ENCODE data around the gene WIPF1. TPM values are rescaled to one million over a fixed set of nuclear protein-coding genes. Genes with fewer than 3 reads are reported as not detected.
A peak's percentile ranks its signal among the peaks of the same experiment; 100 is the strongest.

WIPF1 gene
- total RNA-seq, 2 donors from 2014 or later: 368 to 424 TPM

- peaks cover 9% of the 10 kb centered on the region for H3K36me3 Mint-ChIP-seq (ENCODE audit: low read depth)
- DNase-seq (no peak), ATAC-seq (no peak)
- H3K4me3 Mint-ChIP-seq: peak overlapping the region; percentile 80
- H3K9me3 ChIP-seq (ENCODE audit: control insufficient read depth, low read length, poor library complexity, severe bottlenecking): no peaks in the 10 kb centered on the region
- H3K27me3 Mint-ChIP-seq: no peaks in the 10 kb centered on the region
- H3K27ac Mint-ChIP-seq: peak overlapping the region; percentile 93
- peaks cover 58% of the 10 kb centered on the region for H3K4me1 Mint-ChIP-seq
These were observed 9.1 kb downstream of the WIPF1 start for GRCh38 chr2:174588463-174588862.

- no peaks in the 10 kb centered on the region for H3K27me3 Mint-ChIP-seq
- H3K4me1 Mint-ChIP-seq: peaks cover 58% of the 10 kb centered on the region
- H3K4me3 Mint-ChIP-seq: peak overlapping the region; percentile 80
These were observed 10.0 kb downstream of the WIPF1 start for GRCh38 chr2:174587579-174587978.

GRCh38 chr2:174586418-174587295, 10.9 kb downstream of the WIPF1 start:
- DNase-seq (no peak), ATAC-seq (no peak)
- Mint-ChIP-seq H3K27me3 (no peaks in the 10 kb centered on the region), H3K4me1 (peaks cover 56% of the 10 kb centered on the region), H3K36me3 (ENCODE audit: low read depth) (peaks cover 7% of the 10 kb centered on the region), H3K27ac (peak overlapping the region; percentile 93), H3K4me3 (peak overlapping the region; percentile 49)
- H3K9me3 ChIP-seq (ENCODE audit: control insufficient read depth, low read length, poor library complexity, severe bottlenecking): no peaks in the 10 kb centered on the region

More at GRCh38 chr2:174587579-174587978, 10.0 kb downstream of the WIPF1 start:
- ATAC-seq: no peak
- no peaks in the 10 kb centered on the region for H3K9me3 ChIP-seq (ENCODE audit: control insufficient read depth, low read length, poor library complexity, severe bottlenecking)
- Mint-ChIP-seq H3K36me3 (ENCODE audit: low read depth) (peaks cover 9% of the 10 kb centered on the region), H3K27ac (peak overlapping the region; percentile 93)
- DNase-seq: no peak

GRCh38 chr2:174585657-174586252, 11.8 kb downstream of the WIPF1 start:
- no peak overlapping the region for H3K4me3 Mint-ChIP-seq
- no peak for ATAC-seq
- no peaks in the 10 kb centered on the region for H3K9me3 ChIP-seq (ENCODE audit: control insufficient read depth, low read length, poor library complexity, severe bottlenecking)
- peak overlapping the region; percentile 93 for H3K27ac Mint-ChIP-seq
- peaks cover 54% of the 10 kb centered on the region for H3K4me1 Mint-ChIP-seq
- no peaks in the 10 kb centered on the region for H3K27me3 Mint-ChIP-seq
- H3K36me3 Mint-ChIP-seq (ENCODE audit: low read depth): peaks cover 10% of the 10 kb centered on the region
- DNase-seq: no peak

GRCh38 chr2:174585146-174585545, 12.5 kb downstream of the WIPF1 start:
- H3K27ac Mint-ChIP-seq: peak overlapping the region; percentile 95
- ATAC-seq (no peak), DNase-seq (no peak)
- H3K36me3 Mint-ChIP-seq (ENCODE audit: low read depth): peaks cover 12% of the 10 kb centered on the region
- H3K9me3 ChIP-seq (ENCODE audit: control insufficient read depth, low read length, poor library complexity, severe bottlenecking): no peaks in the 10 kb centered on the region
- H3K4me1 Mint-ChIP-seq: peaks cover 56% of the 10 kb centered on the region
- H3K27me3 Mint-ChIP-seq: no peaks in the 10 kb centered on the region
- H3K4me3 Mint-ChIP-seq: peak overlapping the region; percentile 74

- H3K36me3 Mint-ChIP-seq (ENCODE audit: low read depth): peaks cover 11% of the 10 kb centered on the region
- peak overlapping the region; percentile 56 for H3K4me3 Mint-ChIP-seq
- peaks cover 34% of the 10 kb centered on the region for H3K4me1 Mint-ChIP-seq
These were observed 16.1 kb downstream of the WIPF1 start for GRCh38 chr2:174581491-174581890.

GRCh38 chr2:174580951-174581350, 16.7 kb downstream of the WIPF1 start:
- peaks cover 11% of the 10 kb centered on the region for H3K36me3 Mint-ChIP-seq (ENCODE audit: low read depth)
- H3K4me3 Mint-ChIP-seq: no peak overlapping the region
- no peak for ATAC-seq
- H3K9me3 ChIP-seq (ENCODE audit: control insufficient read depth, low read length, poor library complexity, severe bottlenecking): no peaks in the 10 kb centered on the region
- H3K27me3 Mint-ChIP-seq: no peaks in the 10 kb centered on the region
- H3K27ac Mint-ChIP-seq: peak overlapping the region; percentile 95
- no peak for DNase-seq
- peaks cover 30% of the 10 kb centered on the region for H3K4me1 Mint-ChIP-seq

More at GRCh38 chr2:174581491-174581890, 16.1 kb downstream of the WIPF1 start:
- H3K27me3 Mint-ChIP-seq: no peaks in the 10 kb centered on the region
- ATAC-seq (no peak), DNase-seq (no peak)
- no peaks in the 10 kb centered on the region for H3K9me3 ChIP-seq (ENCODE audit: control insufficient read depth, low read length, poor library complexity, severe bottlenecking)
- peak overlapping the region; percentile 95 for H3K27ac Mint-ChIP-seq

- H3K4me3 Mint-ChIP-seq: no peak overlapping the region
These were observed 19.5 kb downstream of the WIPF1 start for GRCh38 chr2:174577967-174578589.

GRCh38 chr2:174575124-174575776, 22.4 kb downstream of the WIPF1 start:
- no peak for ATAC-seq
- H3K9me3 ChIP-seq (ENCODE audit: control insufficient read depth, low read length, poor library complexity, severe bottlenecking): no peaks in the 10 kb centered on the region

More at GRCh38 chr2:174577967-174578589, 19.5 kb downstream of the WIPF1 start:
- peak; percentile 76 for ATAC-seq
- no peaks in the 10 kb centered on the region for H3K9me3 ChIP-seq (ENCODE audit: control insufficient read depth, low read length, poor library complexity, severe bottlenecking)
- Mint-ChIP-seq H3K36me3 (ENCODE audit: low read depth) (peaks cover 13% of the 10 kb centered on the region), H3K27me3 (no peaks in the 10 kb centered on the region), H3K4me1 (peaks cover 31% of the 10 kb centered on the region), H3K27ac (peak overlapping the region; percentile 95)
- DNase-seq: no peak

GRCh38 chr2:174574657-174575056, 22.9 kb downstream of the WIPF1 start:
- H3K27me3 Mint-ChIP-seq: no peaks in the 10 kb centered on the region
- H3K36me3 Mint-ChIP-seq (ENCODE audit: low read depth): peaks cover 8% of the 10 kb centered on the region
- no peak for DNase-seq
- no peaks in the 10 kb centered on the region for H3K9me3 ChIP-seq (ENCODE audit: control insufficient read depth, low read length, poor library complexity, severe bottlenecking)
- peak overlapping the region; percentile 90 for H3K27ac Mint-ChIP-seq
- no peak overlapping the region for H3K4me3 Mint-ChIP-seq
- no peak for ATAC-seq
- peaks cover 28% of the 10 kb centered on the region for H3K4me1 Mint-ChIP-seq

More at GRCh38 chr2:174575124-174575776, 22.4 kb downstream of the WIPF1 start:
- peak overlapping the region; percentile 90 for H3K27ac Mint-ChIP-seq
- H3K4me1 Mint-ChIP-seq: peaks cover 25% of the 10 kb centered on the region
- no peak overlapping the region for H3K4me3 Mint-ChIP-seq
- no peak for DNase-seq
- H3K27me3 Mint-ChIP-seq: no peaks in the 10 kb centered on the region
- peaks cover 10% of the 10 kb centered on the region for H3K36me3 Mint-ChIP-seq (ENCODE audit: low read depth)

GRCh38 chr2:174573621-174574081, 24.0 kb downstream of the WIPF1 start:
- no peaks in the 10 kb centered on the region for H3K27me3 Mint-ChIP-seq
- ATAC-seq: peak; percentile 63
- peak overlapping the region; percentile 62 for H3K4me3 Mint-ChIP-seq
- peaks cover 8% of the 10 kb centered on the region for H3K36me3 Mint-ChIP-seq (ENCODE audit: low read depth)
- peak overlapping the region; percentile 90 for H3K27ac Mint-ChIP-seq
- H3K4me1 Mint-ChIP-seq: peaks cover 25% of the 10 kb centered on the region
- no peaks in the 10 kb centered on the region for H3K9me3 ChIP-seq (ENCODE audit: control insufficient read depth, low read length, poor library complexity, severe bottlenecking)
- DNase-seq: no peak

- no peak for ATAC-seq
- Mint-ChIP-seq H3K4me3 (no peak overlapping the region), H3K4me1 (peaks cover 25% of the 10 kb centered on the region), H3K27me3 (no peaks in the 10 kb centered on the region), H3K27ac (peak overlapping the region; percentile 90), H3K36me3 (ENCODE audit: low read depth) (peaks cover 8% of the 10 kb centered on the region)
- DNase-seq: no peak
- no peaks in the 10 kb centered on the region for H3K9me3 ChIP-seq (ENCODE audit: control insufficient read depth, low read length, poor library complexity, severe bottlenecking)
These were observed 25.0 kb downstream of the WIPF1 start for GRCh38 chr2:174572556-174572955.

All from T-helper 17 cell (primary cell).